HG03108 (cell line): ENCODE results near the gene KIRREL1.

ENCODE experiments used
- ATAC-seq: cut with Tn5 transposase; IDR thresholded peaks from one replicate; pipeline ENCODE4 v1.9.1; 2021; ENCODE audit warnings: moderate library complexity; ENCODE audit not compliant: unreplicated experiment

KIRREL1 gene

DNA sequence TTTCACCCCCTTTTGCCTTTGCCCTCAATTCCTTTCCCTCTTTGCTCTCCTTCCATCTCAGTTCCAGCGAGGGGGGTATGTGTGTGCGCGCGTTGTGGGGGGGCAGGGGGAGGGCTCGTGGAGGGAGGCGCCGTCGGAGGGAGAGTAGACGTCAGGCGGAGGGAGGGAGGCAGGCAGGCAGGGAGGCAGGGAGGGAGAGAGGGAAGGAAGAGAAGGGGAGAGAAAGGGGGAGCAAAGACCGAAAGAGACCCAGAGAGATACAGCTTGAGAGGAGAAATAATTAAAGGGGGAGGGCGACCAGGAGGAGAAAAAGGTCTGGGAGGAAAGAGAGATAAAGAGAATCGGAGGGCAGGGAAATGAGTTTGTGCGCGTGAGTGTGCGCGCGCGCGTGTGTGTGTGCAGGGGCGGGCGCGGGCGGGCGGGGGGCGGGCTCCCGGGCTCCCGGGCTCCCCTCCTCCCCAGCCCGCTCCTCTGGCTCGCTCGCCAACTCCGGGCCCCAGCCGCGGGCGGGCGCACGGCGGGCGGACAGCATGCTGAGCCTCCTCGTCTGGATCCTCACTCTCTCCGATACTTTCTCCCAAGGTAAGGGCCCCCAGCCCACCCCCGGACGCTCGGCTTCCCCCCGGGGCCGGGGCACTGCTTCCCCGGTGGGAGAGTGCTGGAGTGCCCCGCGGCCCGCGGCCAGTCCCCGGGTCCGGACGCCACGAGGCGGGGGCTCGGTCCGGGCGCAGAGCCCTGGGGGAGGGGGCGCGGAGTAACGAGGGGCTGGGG lies at the start of gene KIRREL1:
KIRREL1 (plus strand) TSS at position 499 of the 771 bp plus-strand sequence; CDS start at position 531, 32 bp downstream.
- no peak for ATAC-seq

DNA sequence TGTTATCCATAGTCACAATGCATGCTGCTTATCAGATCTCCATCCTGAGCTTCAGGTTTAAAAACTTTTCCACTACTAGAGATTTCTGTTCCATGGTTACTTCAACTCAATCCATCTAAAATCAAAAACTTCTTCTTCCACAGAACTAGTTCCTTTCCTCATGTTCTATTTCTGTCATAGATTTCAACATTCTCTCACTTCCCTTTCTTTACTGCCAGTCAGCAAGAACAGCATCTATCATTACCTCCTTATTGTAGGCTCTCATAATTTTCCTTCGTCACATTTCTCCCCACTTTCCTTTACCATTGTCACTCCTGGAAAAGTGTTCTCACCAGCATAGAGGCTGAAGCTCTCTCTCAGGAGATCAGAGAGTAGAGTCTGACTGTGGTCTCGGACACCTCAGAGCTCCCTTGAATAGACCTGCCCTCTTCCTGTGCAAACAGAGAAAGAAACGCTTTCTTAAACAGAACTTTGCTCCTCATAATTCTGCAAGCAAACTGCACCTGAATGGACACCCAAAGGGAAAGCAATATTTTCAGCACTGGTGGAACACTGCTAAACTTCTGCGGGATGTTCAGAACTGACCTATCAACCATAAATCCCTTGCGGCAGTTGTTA lies 48.7 kb upstream of the KIRREL1 start:
- no peak for ATAC-seq

DNA sequence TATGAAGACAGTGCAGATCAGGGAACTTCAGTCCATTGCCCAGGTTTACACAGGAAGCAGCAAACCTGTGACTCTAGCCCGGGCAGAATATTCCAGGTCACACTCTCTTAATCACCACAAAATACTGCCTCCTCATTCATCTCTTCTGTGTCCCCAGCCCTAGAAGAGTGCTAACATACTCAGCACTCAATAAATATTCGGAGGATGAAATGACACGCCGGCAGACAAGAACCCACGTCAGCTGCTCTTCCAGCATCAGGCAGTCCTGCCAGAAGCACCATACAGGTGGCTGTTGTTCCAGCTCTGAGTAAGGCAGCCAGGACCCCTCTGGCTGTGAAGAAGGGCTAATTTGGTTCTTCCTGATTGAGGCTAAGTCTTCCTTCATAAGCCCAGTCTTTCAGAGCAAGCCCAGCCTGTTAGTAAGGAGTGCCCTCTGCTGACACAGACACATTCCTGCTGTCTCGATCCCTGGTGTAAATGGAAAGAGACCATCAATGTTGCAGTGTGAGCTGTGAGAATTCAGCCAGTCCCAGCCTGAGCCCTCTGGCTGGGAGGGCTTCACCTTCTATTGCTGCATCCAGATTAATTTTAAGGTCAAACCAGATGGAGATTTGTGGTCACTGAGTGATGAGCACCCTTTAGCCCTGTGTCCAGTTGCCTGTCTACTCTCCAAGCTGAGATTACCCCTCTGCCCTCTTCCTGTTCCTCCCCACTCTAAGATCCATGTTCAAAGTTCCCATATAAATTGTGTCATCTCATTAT lies 45.0 kb upstream of the KIRREL1 start:
- ATAC-seq: no peak

DNA sequence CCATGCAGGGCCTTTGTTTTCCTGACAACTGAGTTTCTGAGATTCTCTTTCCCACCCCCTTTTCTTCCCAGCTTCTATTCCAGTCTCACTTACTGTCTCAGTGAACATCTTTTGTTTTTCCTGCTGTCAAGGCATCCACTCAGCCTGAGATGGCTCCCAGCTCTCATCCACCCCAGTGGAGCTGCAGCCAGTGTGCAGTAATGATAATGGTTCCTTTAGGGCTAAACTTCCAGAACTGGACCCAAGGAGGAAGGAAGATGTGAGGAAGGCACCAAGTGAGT lies 44.4 kb upstream of the KIRREL1 start:
- no peak for ATAC-seq

DNA sequence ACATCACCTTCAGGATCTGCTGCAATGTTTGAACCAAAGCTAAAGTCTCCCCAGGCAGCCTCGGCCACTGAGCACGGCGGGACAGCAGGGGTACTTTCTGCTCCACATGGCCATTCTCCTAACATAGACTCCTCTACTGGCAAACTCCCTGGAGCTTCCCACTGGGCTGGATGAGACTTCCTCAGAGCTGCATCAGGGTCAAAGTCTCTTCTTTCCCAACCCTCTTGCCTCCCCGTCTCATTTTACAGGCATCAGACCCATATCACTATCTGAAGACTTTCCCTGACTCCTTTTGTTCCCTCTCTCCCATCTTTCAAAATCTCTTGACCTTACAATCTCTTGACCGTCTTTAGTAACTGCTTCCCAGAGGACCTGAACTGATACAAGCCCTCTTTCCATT lies 42.2 kb upstream of the KIRREL1 start:
- ATAC-seq: no peak

DNA sequence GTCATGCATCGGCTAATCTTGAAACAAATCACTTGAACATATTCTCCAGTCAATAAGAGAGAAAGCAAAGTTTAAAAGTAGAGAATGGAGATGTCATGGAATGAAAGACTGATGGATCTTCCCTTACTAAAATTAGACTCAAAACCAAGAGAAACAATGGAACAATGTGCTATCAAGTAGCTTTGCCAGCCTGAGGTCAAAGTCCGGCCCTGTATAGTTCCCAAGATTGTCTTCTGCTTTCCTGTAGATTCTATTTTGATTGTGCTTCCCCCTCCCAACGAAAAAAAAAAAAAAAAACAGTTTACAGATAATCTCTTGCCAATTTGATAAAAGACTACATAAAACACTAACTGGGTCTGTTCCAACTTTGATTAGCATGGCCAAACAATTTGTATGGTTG lies 40.8 kb upstream of the KIRREL1 start:
- no peak for ATAC-seq

DNA sequence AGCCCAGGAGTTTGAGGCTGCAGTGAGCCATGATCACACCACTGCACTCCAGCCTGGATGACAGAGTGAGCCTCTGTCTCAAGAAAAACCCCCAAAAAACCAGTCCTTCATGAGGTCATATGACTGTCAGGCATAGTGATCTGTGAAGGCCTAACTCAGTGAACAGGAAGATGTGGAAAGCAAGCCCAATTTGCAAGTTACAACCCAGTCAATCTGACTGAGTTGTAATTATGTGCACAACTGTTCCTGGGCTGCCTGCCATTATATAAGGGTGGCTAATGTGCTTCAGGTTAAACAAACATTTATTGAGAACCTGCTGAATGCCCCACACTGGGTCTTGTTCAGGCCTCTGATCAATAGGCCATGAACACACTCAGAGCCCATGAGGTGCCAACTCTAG lies 38.2 kb upstream of the KIRREL1 start:
- ATAC-seq: no peak

DNA sequence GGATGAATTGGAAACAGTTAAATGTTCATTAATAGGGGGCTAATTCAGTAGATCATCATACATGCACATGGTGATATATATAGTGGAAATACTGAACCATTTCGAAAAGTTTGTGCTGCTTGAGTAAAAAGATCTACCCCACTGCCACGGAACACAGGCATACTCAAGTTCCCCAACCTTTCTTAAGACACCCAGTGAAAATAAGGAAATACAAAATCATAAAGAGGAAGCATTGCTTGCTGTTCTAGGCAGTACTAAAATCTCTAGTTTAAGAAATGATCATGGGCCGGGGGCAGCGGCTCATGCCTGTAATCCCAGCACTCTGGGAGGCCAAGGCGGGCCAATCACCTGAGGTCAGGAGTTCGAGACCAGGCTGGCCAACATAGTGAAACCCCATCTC lies 37.6 kb upstream of the KIRREL1 start:
- no peak for ATAC-seq

DNA sequence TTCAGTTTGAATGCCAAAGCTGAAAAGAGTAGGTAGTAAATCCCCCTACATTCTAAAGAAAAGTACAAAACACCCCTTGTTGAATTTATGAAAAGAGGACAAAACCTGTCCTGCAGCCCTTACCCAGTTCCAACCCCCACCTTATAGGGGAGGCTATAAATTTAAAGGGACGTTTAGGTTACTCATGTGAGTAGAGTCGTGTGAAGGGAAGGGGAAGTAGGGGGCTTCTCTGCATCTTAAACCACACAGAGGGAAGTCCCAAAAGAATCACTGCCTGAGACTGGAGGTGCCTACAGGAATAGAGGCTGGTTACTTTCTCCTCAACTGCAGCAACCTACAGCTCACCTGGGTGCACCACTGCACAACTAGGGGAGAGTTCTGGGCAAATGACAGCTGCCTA lies 36.7 kb upstream of the KIRREL1 start:
- no peak for ATAC-seq

DNA sequence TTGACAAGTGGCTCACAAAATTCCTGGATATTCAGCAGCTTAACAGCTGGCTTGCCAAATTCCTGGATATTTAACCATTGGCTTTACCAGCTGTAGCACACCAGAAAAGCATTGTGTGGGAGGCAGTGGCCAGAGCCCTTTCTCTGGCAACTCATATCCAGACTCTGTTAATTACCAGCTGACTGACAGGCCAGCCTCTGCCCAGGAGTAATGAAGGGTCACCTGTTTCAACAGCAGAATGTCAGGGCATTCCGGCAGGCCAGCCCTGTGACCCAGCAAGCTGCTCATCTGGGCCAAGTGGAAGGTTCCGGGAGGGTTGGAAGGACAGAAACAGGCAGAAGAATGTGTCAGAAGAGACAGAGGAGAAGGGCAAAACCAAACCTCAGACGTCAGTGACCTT lies 35.2 kb upstream of the KIRREL1 start:
- ATAC-seq: no peak

DNA sequence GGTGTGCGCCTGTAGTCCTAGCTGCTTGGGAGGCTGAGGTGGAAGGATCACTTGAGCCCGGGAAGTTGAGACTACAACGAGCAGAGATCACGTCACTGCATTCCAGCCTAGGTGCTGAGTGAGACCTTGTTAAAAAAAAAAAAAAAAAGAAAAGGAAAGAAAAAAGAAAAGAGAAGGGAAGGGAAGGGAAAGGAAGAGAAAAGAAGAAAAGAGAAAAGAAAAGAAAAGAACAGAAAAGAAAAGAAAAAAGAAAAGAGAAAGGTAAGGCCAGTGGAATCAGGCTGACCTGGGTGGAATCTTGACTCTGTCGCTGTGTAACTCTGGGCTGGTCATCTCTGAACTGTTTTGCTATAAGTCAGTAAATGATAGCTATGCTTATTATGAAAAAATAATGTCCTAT lies 33.7 kb upstream of the KIRREL1 start:
- ATAC-seq: no peak

DNA sequence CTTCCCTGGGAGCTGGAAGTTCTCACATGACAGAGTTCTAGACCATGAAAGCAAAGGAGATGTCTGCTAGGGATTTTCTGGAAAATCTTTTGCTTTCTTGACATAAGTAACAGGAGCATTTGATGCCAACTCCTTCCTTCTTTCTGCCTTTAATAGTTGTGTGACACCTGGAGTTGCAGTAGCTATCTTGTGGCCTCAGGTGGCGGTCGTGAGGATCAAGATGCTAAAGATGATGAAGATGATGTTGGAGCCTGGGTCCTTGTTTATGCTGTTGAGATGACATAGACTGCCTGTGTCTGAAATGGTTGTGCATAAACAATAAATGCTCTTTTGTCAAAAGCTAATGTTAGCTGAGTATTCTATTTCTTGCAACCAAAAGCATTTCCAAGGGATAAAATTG lies 32.7 kb upstream of the KIRREL1 start:
- no peak for ATAC-seq

DNA sequence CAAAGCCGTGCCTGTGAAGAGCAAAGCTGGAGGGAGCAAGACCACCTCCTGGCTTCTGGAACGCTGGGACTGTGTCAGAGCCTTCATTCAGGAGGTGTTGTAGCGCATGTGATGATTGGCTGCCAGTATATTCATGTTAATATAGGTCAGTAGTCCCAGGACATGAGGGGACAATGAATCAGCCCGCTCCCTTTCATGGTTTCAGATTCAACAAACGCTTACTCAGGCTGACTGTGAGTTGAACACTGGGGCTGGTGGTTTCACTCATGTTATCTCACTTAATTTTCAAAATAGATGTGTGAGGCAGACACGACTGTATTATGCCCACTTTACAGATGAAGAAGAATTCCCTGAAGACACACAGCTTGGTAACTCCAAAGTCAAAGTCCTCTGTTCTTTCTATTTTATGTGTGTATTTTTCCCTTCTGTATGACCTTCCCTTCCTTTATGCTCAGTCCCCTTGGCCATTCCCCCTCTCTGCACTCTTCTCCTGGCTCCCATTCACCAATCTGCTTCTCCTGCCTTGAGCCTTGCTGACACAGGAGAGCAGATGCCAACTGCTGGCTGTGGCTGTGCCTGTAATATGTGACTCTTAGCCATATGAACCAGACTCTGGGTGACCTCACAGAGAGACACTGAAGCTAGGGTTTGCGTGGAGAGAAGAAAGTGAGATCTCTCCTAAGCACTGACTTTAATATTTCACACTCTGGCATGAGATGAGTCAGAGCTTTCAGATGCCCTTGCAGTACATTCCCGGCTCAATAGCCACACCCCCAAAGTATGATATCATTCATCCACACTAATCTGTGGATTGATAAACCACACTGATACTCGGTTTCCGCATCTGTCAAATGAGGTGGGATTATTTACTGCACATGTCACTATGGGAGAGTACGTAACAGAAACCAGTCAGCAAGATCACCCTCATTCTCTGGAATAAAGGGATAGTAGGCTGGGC lies 31.4 kb upstream of the KIRREL1 start:
- no peak for ATAC-seq

DNA sequence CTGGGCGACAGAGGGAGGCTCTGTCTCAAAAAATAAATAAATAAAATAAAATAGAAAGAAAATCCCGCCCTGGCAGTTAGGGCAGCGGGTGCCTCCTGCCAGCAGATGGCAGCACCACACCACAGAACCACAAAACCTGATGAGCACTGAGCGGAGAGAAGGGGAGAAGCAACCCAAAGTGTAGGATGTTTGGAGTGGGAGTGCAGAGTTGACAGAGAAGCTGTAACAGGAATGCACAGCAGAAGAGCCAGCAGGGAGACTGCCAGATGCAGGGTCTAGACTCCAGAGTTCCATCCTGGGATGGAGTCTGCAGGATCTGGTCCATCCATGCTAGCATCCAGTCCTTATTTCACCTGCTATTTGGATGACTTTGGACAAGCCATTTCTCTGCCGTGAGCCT lies 29.7 kb upstream of the KIRREL1 start:
- ATAC-seq: no peak

DNA sequence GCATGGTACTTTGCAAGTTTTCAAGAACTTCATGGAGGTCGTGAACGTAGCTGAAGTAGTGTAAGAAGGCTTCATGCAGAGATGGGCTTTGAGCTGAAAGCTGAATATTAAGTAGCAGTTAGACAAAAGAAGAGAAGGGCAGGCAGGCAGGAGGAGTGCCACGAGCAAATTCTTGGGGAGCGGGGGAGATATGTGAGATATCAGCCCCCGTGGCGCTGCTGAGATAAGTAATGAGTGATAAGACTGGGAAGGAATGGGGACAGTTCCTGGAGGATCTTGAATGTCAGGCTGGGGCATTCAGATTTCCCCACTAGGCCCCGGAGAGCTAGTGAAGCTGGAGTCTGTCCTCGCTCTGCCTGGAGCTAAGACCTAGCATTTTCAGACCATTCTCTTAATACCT lies 27.9 kb upstream of the KIRREL1 start:
- ATAC-seq: no peak

DNA sequence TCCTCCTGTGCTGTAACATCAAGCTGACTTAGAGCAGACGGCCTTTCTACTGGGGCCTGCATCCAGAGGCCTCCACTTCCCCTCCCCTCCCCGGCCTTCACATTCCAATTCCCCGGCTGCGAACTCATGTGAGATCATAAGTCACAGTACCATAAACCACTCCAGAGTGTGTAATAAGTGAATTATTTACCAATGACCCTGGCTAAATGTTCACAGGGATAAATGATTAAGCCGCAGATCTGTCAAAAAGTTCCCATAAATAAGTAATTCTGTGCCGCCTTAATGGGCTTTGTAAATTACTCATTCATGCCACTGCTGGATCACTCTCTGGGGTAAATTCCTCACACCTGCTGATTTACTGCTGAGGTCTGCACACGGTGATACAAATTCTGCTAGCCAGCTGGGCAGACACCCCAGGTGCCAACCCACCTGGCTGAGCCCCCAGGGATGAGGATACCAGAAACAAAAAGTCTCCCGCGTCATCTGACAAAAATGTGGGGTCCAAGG lies 27.4 kb upstream of the KIRREL1 start:
- no peak for ATAC-seq

DNA sequence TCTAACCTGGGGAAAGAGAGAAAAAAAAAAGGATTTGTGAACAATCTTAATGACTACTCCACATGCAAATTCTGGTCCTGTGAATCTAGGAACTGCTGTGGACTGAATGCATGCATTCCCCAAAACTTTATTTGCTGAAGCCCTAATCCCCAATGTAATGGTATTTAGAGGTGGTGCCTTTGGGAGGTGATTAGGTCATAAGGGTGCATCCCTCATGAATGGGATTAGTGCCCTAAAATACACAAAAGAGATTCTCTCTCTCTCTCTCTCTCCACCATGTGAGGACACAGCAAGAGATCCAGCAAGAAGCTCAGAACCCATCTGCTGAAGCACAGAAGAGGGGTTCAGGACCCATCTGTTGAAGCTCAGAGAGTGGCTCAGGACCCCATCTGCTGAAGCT lies 26.2 kb upstream of the KIRREL1 start:
- no peak for ATAC-seq

DNA sequence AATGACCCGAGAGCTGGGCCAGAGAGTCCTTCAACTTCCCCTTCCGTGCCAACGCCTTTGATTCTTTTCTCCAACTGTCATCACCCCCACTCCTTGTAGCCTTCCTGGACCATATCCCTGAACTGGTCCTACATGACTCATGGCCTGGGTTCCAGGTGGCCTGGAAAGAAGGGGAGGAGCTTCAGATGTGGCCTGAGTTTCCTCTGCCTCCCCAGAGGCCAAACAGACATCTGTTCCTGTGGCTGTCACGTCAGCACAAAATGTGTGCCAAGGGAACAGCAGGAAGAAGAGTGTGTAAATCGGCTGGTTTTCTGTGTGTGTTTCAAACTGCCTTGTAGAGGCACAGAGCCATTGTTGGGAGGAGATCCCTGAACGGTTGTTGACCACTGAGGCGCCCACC lies 24.9 kb upstream of the KIRREL1 start:
- ATAC-seq: no peak

DNA sequence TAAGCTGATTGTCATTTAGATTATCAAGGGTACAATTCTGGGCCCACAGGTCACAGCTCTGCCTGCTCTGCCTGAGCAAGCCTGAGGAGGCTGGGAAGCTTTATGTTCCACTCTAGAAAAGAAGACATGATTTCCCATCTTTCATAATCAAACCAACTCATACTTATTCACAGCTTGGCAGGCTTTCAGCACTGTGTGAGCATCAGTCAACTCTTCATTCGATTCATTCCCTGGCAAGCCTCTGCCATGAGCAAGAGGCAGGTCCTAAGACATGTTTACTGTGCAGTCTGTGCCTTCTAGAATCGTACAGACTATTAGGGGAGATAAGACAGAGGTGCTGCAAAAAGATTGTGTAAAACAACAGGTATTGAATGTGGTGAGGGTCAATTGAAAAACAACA lies 24.5 kb upstream of the KIRREL1 start:
- ATAC-seq: no peak

DNA sequence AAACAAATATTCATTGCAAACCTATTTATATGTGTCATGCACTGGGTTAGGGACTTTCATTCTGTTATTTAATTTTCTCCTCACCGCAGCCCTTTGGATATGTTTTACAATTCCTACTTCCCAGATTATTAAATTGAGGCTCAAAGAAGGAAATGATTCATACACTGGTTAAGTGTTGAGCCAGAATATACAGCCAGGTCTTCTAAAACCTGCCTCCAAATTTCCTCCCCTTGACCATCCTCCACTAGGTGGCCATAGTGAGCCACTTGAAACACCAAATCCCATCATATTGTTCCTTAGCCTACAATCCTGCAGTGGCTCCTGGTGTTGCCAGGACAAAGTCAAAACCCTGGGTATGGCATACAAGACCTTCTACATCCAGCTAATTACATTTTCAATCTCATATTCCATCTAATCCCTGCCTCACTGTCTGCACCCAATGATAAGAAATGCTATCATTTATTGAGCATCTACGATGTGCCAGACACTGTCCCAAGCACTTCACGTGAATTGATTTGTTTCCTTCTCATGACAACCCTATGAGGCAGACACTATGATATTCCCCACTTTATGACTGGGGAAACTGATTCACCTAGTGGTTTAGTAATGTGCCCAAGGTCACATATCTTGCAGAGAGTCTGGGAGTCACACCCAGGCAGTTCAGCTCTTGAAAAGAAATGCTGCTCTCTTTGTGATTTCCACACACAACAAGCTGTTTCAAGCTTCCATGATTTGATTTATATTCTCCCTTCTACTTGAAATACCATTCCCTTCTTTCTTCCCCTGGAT lies 23.6 kb upstream of the KIRREL1 start:
- ATAC-seq: no peak
